IMR-90 (cell line): Measurements from ENCODE around the gene FHL2. TPM values are rescaled to one million over a fixed set of nuclear protein-coding genes. Genes with fewer than 3 reads are reported as not detected.

ENCODE experiments used
- ATAC-seq: fragments of 200-7000 bp; cut with Tn5 transposase; 2 replicates; pipeline ENCODE4 v1.9.1; 2020; ENCODE audit warnings: low read depth, mild to moderate bottlenecking, moderate library complexity
- BruUV-seq: library from RNA; stranded (reverse); fragments of 400-500 nt; replicated peaks from 2 replicates; lab custom pipeline; 2021; lab: Mats Ljungman, UMichigan
- CTCF ChIA-PET: fragments of 300-600 bp; formaldehyde crosslinking; extraction: SDS; loops from one replicate; lab custom pipeline; 2021; ENCODE audit warnings: antibody characterized with exemption; lab: Yijun Ruan, JAX
- POLR2A ChIA-PET: fragments of 300-600 bp; sonication (Branson Sonifier 250); formaldehyde crosslinking; loops from one replicate; lab custom pipeline; 2022; ENCODE audit warnings: antibody characterized with exemption; ENCODE audit not compliant: unreplicated experiment; lab: Charles Lee
- DNase-seq: peaks from one replicate; pipeline ENCODE4 v3.0.0; 2013
- H2AFZ ChIP-seq: replicated peaks from 2 replicates; pipeline ENCODE3; 2013; ENCODE audit warnings: low read length, mild to moderate bottlenecking; ENCODE audit not compliant: poor library complexity
- H2AK5ac ChIP-seq: 2 replicates; pipeline ENCODE4 v1.6.1; 2013; ENCODE audit warnings: low read depth, low read length, inconsistent platforms
- H2AK9ac ChIP-seq: replicated peaks from 2 replicates; pipeline ENCODE3; 2013; ENCODE audit warnings: mild to moderate bottlenecking, low read depth, low read length, moderate library complexity; ENCODE audit not compliant: poor library complexity
- H2BK120ac ChIP-seq: 2 replicates; pipeline ENCODE4 v1.6.1; 2013; ENCODE audit warnings: low read depth, low read length, inconsistent platforms
- H2BK15ac ChIP-seq: 3 replicates; pipeline ENCODE4 v1.6.1; 2013; ENCODE audit warnings: low read depth, low read length, inconsistent platforms
- H2BK20ac ChIP-seq: 2 replicates; pipeline ENCODE4 v1.6.1; 2013; ENCODE audit warnings: low read depth, mild to moderate bottlenecking, inconsistent platforms, low read length, moderate library complexity
- H2BK5ac ChIP-seq: 2 replicates; pipeline ENCODE4 v1.6.1; 2013; ENCODE audit warnings: mild to moderate bottlenecking, low read depth, low read length, inconsistent platforms; ENCODE audit not compliant: poor library complexity, severe bottlenecking
- H3K14ac ChIP-seq: replicated peaks from 2 replicates; pipeline ENCODE4 v1.6.1; 2013; ENCODE audit warnings: low read depth, low read length, inconsistent platforms
- H3K18ac ChIP-seq: 2 replicates; pipeline ENCODE4 v1.6.1; 2013; ENCODE audit warnings: low read depth, low read length, control low read depth
- H3K23ac ChIP-seq: 2 replicates; pipeline ENCODE4 v1.6.1; 2013; ENCODE audit warnings: low read depth, low read length, inconsistent platforms
- H3K27ac ChIP-seq: 2 replicates; pipeline ENCODE4 v1.5.1; 2013; ENCODE audit warnings: mild to moderate bottlenecking, control low read depth, low read length; ENCODE audit not compliant: insufficient read depth
- H3K27me3 ChIP-seq: 2 replicates; pipeline ENCODE4 v1.6.1; 2013; ENCODE audit warnings: low read length; ENCODE audit not compliant: control insufficient read depth, insufficient read depth
- H3K36me3 ChIP-seq: 2 replicates; pipeline ENCODE4 v1.6.1; 2013; ENCODE audit warnings: low read length, mixed read lengths; ENCODE audit not compliant: control insufficient read depth, insufficient read depth
- H3K4ac ChIP-seq: 2 replicates; pipeline ENCODE4 v1.6.1; 2013; ENCODE audit warnings: low read depth, low read length, inconsistent platforms
- H3K4me1 ChIP-seq: 2 replicates; pipeline ENCODE4 v1.6.1; 2013; ENCODE audit warnings: low read length, mixed read lengths; ENCODE audit not compliant: control insufficient read depth, insufficient read depth
- H3K4me2 ChIP-seq: 2 replicates; pipeline ENCODE4 v1.6.1; 2013; ENCODE audit warnings: low read depth, mild to moderate bottlenecking, control low read depth, low read length, moderate library complexity
- H3K4me3 ChIP-seq: 2 replicates; pipeline ENCODE4 v1.5.1; 2013; ENCODE audit warnings: low read depth, mild to moderate bottlenecking, control low read depth, low read length, moderate library complexity; ENCODE audit not compliant: insufficient read depth
- H3K56ac ChIP-seq: 2 replicates; pipeline ENCODE4 v1.6.1; 2013; ENCODE audit warnings: low read length, inconsistent platforms; ENCODE audit not compliant: insufficient read depth; ENCODE audit errors: extremely low read depth
- H3K79me1 ChIP-seq, 2 experiments: 2 replicates each; pipeline ENCODE4 v1.6.1; 2013; ENCODE audit warnings: low read length in 2 of 2, inconsistent platforms in 1 of 2, low read depth in 1 of 2
- H3K9ac ChIP-seq: 2 replicates; pipeline ENCODE4 v1.6.1; 2013; ENCODE audit warnings: low read depth, low read length, control low read depth
- H3K9me1 ChIP-seq: 2 replicates; pipeline ENCODE4 v1.6.1; 2013; ENCODE audit warnings: low read length, inconsistent platforms; ENCODE audit not compliant: insufficient read depth
- H3K9me3 ChIP-seq: 2 replicates; pipeline ENCODE4 v1.6.1; 2013; ENCODE audit warnings: low read length; ENCODE audit not compliant: control insufficient read depth, insufficient read depth
- H4K20me1 ChIP-seq: 2 replicates; pipeline ENCODE4 v1.6.1; 2013; ENCODE audit warnings: low read length, inconsistent platforms; ENCODE audit not compliant: insufficient read depth
- H4K5ac ChIP-seq: 2 replicates; pipeline ENCODE4 v1.6.1; 2013; ENCODE audit warnings: mild to moderate bottlenecking, low read depth, low read length, control low read depth
- H4K8ac ChIP-seq, 2 experiments: 2 replicates each; pipeline ENCODE4 v1.6.1; 2013; ENCODE audit warnings: low read depth in 2 of 2, low read length in 2 of 2, control low read depth in 1 of 2, inconsistent platforms in 1 of 2
- H4K91ac ChIP-seq: 2 replicates; pipeline ENCODE4 v1.6.1; 2013; ENCODE audit warnings: low read depth, low read length, inconsistent platforms; ENCODE audit not compliant: insufficient read depth
- CEBPB ChIP-seq: IDR thresholded peaks from 2 replicates; pipeline ENCODE4 v1.6.1; 2012; ENCODE audit warnings: low read depth, low read length, improper control_type of control experiment
- CHD1 ChIP-seq: IDR thresholded peaks from 2 replicates; pipeline ENCODE4 v1.6.1; 2012; ENCODE audit warnings: low read depth, low read length, improper control_type of control experiment
- MAZ ChIP-seq: IDR thresholded peaks from 2 replicates; pipeline ENCODE4 v1.6.1; 2012; ENCODE audit warnings: low read depth, mild to moderate bottlenecking, low read length, improper control_type of control experiment, moderate library complexity, borderline replicate concordance
- RCOR1 ChIP-seq: IDR thresholded peaks from 2 replicates; pipeline ENCODE4 v1.6.1; 2012; ENCODE audit warnings: mild to moderate bottlenecking, low read length, improper control_type of control experiment; ENCODE audit not compliant: insufficient replicate concordance
- WGBS, 2 experiments: methylation state at CpG; one replicate each; pipeline versions ENCODE4 v1.1.5 to v1.1.7; 2013; ENCODE audit warnings: missing lambda C conversion rate in 2 of 2; ENCODE audit not compliant: insufficient read length in 1 of 2; ENCODE audit errors: extremely low coverage in 2 of 2; 5-methylcytosine and 5-hydroxymethylcytosine counted together
- dilution Hi-C: fragments of 300-500 bp; cut with HindIII; formaldehyde crosslinking; loops from one replicate; pipeline ENCODE4 v1.14.3; 2018; ENCODE audit warnings: low sequenced_read_pairs; ENCODE audit not compliant: unreplicated experiment
- in situ Hi-C: fragments of 300-500 bp; cut with MboI; formaldehyde crosslinking; loops from 3 replicates; pipeline ENCODE4 v1.14.3; 2019; ENCODE audit warnings: low sequenced_read_pairs, inconsistent platforms, mixed read lengths
- intact Hi-C: fragments of 100-400 bp; cut with micrococcal nuclease; formaldehyde crosslinking; loops from 2 replicates; pipeline ENCODE4 v1.10.0; 2022
- polyA plus RNA-seq, 3 experiments: library from polyadenylated mRNA; depleted of rRNA; stranded (reverse); fragments of >200 nt; gene quantifications; 2 replicates each; pipeline ENCODE4 v1.2.3, GENCODE V29; 2012; ENCODE audit warnings: low replicate concordance in 1 of 3
- total RNA-seq: library from RNA; depleted of rRNA; stranded (reverse); fragments of >200 nt; gene quantifications from 2 replicates; pipeline ENCODE4 v1.2.3, GENCODE V29; 2012

The FHL2 gene
- total and polyA plus RNA-seq, 2 of the 4 experiments (the other 2 are of a cell fraction): 464 to 550 TPM

DNA sequence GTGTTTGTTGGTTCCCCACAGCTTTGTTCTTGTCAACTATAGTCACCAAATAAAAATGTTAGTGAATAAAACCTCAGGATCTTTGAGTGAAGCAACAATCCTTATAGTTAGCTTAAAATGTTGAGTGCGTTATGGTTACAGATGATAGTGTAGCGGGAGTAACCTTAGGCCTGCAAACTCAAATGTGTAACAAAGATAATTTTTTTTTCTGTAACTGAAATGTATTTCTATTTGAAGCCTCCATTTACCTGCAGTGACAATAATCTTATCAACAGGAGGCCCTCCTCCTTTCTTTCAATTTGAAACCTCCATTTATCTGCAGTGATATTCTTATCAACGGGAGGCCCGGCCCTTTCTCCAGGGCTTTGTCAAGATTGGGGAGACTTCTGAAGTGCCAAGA, 64.6 kb downstream of the FHL2 start:
- H3K36me3 ChIP-seq: peaks cover 4% of the 10 kb centered on the region
- dilution Hi-C loops: no loop called here
- H3K56ac ChIP-seq: no peak overlapping the region
- no peak overlapping the region for H3K23ac ChIP-seq
- POLR2A ChIA-PET: no interaction called here
- no peak overlapping the region for H2BK15ac ChIP-seq
- intact Hi-C loops: no loop called here
- H2BK120ac ChIP-seq: no peak overlapping the region
- H4K5ac ChIP-seq: no peak overlapping the region
- DNase-seq (no peak), ATAC-seq (no peak)
- no peak overlapping the region for H3K9ac ChIP-seq
- no peak for TF ChIP-seq CEBPB
- TF ChIP-seq MAZ: no peak
- TF ChIP-seq RCOR1: no peak
- TF ChIP-seq CHD1: no peak
- no peak overlapping the region for H3K4me3 ChIP-seq
- in situ Hi-C loops: loop anchor here (25.0 kb wide), 1 partner anchor 453 kb away; no protein-coding TSS in a partner anchor
- H3K9me1 ChIP-seq: peaks cover 6% of the 10 kb centered on the region; the same call in 1 of the 2 replicates
- H2AK9ac ChIP-seq: no peak overlapping the region
- no peak overlapping the region for H2AFZ ChIP-seq
- H3K79me1 ChIP-seq: peaks cover 14 to 40% of the 10 kb centered on the region in 2 experiments
- H2AK5ac ChIP-seq: no peak overlapping the region
- H3K27ac ChIP-seq: no peak overlapping the region
- H2BK5ac ChIP-seq: no peak overlapping the region
- no peak overlapping the region for H3K18ac ChIP-seq
- H3K4me1 ChIP-seq: peaks cover 5% of the 10 kb centered on the region; the same call in 1 of the 2 replicates
- no peak overlapping the region for H3K14ac ChIP-seq
- no peaks in the 10 kb centered on the region for H3K9me3 ChIP-seq
- CTCF ChIA-PET: no interaction called here
- H3K4ac ChIP-seq: no peak overlapping the region
- H3K27me3 ChIP-seq: no peaks in the 10 kb centered on the region
- no peak overlapping the region for H3K4me2 ChIP-seq
- no TSS peak for BruUV-seq
- WGBS, 2 experiments: no CpG with 5 or more reads among the region's 4 CpGs
- H4K20me1 ChIP-seq: no peaks in the 10 kb centered on the region; the same call in 1 of the 2 replicates
- no peak overlapping the region for H4K91ac ChIP-seq
- H4K8ac ChIP-seq: no peak overlapping the region
- H2BK20ac ChIP-seq: no peak overlapping the region
